ENCODE measurements around the gene PCDHGB6. TPM values are rescaled to one million over a fixed set of nuclear protein-coding genes. Genes with fewer than 3 reads are reported as not detected.
"Not testable (repeated sequence)": the region's sequence is repeated elsewhere in the genome, so short reads cannot be mapped to it uniquely, and the experiment has no call there.

Gene PCDHGB6
- total RNA-seq, 2 donors from 2014 or later, result 4.9 to 5.2 TPM

DNA sequence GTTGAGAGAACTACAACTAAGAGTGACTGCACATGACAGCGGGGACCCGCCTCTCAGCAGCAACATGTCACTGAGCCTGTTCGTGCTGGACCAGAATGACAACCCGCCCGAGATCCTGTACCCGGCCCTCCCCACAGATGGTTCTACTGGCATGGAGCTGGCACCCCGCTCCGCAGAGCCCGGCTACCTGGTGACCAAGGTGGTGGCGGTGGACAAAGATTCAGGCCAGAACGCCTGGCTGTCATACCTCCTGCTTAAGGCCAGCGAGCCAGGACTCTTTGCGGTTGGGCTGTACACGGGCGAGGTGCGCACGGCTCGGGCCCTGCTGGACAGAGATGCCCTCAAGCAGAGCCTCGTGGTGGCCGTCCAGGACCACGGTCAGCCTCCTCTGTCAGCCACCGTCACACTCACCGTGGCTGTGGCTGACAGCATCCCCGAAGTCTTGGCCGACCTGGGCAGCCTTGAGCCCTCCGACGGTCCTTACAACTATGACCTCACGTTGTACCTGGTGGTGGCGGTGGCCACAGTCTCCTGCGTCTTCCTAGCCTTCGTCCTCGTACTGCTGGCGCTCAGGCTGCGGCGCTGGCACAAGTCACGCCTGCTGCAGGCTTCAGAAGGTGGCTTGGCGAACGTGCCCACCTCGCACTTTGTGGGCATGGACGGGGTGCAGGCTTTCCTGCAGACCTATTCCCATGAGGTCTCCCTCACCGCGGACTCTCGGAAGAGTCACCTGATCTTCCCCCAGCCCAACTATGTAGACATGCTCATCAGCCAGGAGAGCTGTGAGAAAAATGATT is 23.2 kb upstream of the PCDHGB6 start:
- intact Hi-C loops (cut with DNase I), result no loop called here
- ATAC-seq (no peak), DNase-seq (no peak)

DNA sequence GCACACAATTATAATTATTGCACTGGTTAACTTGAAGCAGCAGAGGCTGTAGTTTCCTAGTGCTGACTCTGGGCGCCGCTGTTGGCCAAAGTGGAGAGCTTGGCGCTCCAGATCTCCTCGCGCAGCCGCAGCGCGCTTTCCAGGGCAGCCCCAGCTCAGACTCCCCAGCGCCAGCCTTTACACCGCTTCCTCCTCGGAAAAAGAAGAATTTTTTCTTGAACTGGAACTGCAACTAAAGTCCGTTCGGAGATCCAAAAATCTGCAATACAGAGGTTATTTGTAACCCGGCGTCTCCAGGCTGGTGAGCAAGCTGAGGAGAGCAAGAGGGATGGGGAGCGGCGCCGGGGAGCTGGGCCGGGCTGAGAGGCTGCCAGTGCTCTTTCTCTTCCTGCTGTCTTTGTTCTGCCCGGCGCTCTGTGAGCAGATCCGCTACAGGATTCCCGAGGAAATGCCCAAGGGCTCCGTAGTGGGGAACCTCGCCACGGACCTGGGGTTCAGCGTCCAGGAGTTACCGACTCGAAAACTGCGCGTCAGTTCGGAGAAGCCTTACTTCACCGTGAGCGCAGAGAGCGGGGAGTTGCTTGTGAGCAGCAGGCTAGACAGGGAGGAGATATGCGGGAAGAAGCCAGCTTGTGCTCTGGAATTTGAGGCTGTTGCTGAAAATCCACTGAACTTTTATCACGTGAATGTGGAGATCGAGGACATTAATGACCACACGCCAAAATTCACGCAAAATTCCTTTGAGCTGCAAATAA is 20.1 kb upstream of the PCDHGB6 start, which contains the start of gene PCDHGB4:
PCDHGB4 (plus strand) TSS at position 142 of the 755 bp plus-strand sequence; CDS start at position 329, 187 bp downstream.
- DNase-seq; intact Hi-C loops (cut with DNase I): not testable (repeated sequence)
- peak; percentile 76 to 85 for ATAC-seq

DNA sequence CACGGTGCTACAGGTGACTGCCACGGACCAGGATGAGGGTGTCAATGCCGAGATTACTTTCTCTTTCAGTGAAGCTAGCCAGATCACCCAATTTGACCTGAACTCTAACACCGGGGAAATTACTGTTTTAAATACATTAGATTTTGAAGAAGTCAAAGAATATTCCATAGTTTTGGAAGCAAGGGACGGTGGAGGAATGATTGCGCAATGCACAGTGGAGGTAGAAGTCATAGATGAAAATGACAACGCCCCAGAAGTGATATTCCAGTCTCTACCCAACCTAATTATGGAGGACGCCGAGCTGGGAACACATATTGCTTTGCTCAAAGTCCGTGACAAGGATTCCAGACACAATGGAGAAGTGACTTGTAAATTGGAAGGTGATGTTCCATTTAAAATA is 19.2 kb upstream of the PCDHGB6 start:
- DNase-seq, result no peak
- no peak for ATAC-seq
- intact Hi-C loops (cut with DNase I), result no loop called here

- no peak for DNase-seq
Observed at GRCh38 chr5:141389153-141390042, 18.4 kb upstream of the PCDHGB6 start.

DNA sequence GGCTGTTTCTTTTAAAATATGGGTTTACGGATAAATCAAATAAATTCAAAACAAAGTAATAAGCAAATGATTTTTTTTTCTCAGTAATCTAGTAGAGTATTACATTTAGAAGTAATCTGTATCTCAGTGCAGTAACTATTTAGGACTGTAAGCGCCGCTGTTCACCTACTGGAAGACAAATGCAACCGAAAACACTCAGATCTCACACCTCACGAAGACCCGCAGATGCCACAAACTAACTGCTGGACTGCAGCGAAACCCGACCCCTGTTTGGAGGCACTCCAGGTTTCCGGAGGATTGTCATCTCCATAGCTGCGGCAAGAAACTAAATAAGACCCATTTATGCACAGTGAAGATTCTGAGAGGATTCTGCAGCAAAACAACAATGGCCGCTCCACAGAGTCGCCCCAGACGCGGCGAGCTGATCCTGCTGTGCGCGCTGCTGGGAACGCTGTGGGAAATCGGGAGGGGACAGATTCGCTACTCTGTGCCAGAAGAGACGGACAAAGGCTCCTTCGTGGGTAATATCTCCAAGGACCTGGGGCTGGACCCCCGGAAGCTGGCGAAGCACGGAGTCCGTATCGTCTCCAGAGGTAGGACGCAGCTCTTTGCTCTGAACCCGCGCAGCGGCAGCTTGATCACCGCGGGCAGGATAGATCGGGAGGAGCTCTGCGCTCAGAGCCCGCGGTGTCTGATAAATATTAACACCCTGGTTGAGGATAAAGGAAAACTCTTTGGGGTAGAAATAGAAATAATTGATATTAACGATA is 15.2 kb upstream of the PCDHGB6 start, which contains the start of gene PCDHGA8:
PCDHGA8 (plus strand) TSS at position 205 of the 770 bp plus-strand sequence; CDS start at position 386, 181 bp downstream.
- no peak for ATAC-seq
- intact Hi-C loops (cut with DNase I), result no loop called here
- no peak for DNase-seq

More at GRCh38 chr5:141389153-141390042, 18.4 kb upstream of the PCDHGB6 start:
- intact Hi-C loops (cut with DNase I), result no loop called here
- ATAC-seq, result no peak

GRCh38 chr5:141393267-141393666 is 14.6 kb upstream of the PCDHGB6 start:
- ATAC-seq (no peak), DNase-seq (no peak)
- intact Hi-C loops (cut with DNase I), result no loop called here

DNA sequence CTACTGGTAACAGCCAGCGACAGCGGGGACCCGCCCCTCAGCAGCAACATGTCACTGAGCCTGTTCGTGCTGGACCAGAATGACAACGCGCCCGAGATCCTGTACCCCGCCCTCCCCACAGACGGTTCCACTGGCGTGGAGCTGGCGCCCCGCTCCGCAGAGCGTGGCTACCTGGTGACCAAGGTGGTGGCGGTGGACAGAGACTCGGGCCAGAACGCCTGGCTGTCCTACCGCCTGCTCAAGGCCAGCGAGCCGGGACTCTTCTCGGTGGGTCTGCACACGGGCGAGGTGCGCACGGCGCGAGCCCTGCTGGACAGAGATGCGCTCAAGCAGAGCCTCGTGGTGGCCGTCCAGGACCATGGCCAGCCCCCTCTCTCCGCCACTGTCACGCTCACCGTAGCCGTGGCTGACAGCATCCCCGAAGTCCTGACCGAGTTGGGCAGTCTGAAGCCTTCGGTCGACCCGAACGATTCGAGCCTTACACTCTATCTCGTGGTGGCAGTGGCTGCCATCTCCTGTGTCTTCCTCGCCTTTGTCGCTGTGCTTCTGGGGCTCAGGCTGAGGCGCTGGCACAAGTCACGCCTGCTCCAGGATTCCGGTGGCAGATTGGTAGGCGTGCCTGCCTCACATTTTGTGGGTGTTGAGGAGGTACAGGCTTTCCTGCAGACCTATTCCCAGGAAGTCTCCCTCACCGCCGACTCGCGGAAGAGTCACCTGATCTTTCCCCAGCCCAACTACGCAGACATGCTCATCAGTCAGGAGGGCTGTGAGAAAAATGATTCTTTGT is 13.2 kb upstream of the PCDHGB6 start:
- DNase-seq; ATAC-seq; intact Hi-C loops (cut with DNase I): not testable (repeated sequence)

GRCh38 chr5:141397756-141398551 is 9.9 kb upstream of the PCDHGB6 start, which contains the start of gene PCDHGB5:
Gene PCDHGB5, plus strand, starts transcription at chr5:141397947. Its CDS starts 181 bp downstream, at chr5:141398128.
- ATAC-seq, result peak; percentile 92 to 96
- DNase-seq, result not testable (repeated sequence)

GRCh38 chr5:141398608-141399007 is 9.2 kb upstream of the PCDHGB6 start:
- ATAC-seq (no peak), DNase-seq (no peak)
- intact Hi-C loops (cut with DNase I), result no loop called here

More at GRCh38 chr5:141397756-141398551, 9.9 kb upstream of the PCDHGB6 start, which contains the start of gene PCDHGB5:
- intact Hi-C loops (cut with DNase I), result not testable (repeated sequence)

DNA sequence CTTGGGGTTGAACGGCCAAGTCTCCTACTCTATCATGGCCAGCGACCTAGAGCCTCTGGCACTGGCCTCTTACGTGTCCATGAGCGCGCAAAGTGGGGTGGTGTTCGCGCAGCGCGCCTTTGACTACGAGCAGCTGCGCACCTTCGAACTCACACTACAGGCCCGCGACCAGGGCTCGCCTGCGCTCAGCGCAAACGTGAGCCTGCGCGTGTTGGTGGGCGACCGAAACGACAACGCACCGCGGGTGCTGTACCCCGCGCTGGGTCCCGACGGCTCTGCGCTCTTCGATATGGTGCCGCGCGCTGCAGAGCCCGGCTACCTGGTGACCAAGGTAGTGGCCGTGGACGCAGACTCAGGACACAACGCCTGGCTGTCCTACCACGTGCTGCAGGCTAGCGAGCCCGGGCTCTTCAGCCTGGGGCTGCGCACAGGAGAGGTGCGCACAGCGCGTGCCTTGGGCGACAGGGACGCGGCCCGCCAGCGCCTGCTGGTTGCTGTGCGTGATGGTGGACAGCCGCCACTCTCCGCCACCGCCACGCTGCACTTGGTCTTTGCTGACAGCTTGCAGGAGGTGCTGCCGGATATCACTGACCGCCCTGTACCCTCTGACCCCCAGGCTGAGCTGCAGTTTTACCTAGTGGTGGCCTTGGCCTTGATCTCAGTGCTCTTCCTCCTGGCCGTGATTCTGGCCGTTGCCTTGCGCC is 8.1 kb upstream of the PCDHGB6 start:
- ATAC-seq (no peak), DNase-seq (no peak)
- intact Hi-C loops (cut with DNase I), result loop anchor here in 1 of 2 donors (10.0 kb wide), 1 partner anchor 45 kb away; the partner anchor contains the start of genes PCDHGA4, PCDHGB1 and PCDHGB2

GRCh38 chr5:141402553-141403243 is 5.1 kb upstream of the PCDHGB6 start, which contains the start of gene PCDHGA9:
Gene PCDHGA9, plus strand, starts transcription at chr5:141402778. Its CDS starts 175 bp downstream, at chr5:141402953.
- ATAC-seq, result no peak
- no peak for DNase-seq

DNA sequence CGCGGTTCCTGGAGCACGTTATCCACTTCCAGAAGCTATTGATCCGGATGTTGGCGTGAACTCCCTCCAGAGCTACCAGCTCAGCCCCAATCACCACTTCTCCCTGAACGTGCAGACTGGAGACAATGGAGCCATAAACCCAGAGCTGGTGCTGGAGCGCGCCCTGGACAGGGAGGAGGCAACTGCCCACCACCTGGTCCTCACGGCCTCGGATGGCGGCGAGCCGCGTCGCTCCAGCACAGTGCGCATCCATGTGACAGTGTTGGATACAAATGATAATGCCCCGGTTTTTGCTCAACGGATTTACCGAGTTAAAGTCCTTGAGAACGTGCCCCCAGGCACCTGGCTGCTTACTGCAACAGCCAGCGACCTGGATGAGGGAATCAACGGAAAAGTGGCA is 4.4 kb upstream of the PCDHGB6 start:
- intact Hi-C loops (cut with DNase I), result loop anchor here in 1 of 2 donors (10.0 kb wide), 1 partner anchor 49 kb away; the partner anchor contains the start of genes PCDHGA4, PCDHGB1 and PCDHGB2

More at GRCh38 chr5:141402553-141403243, 5.1 kb upstream of the PCDHGB6 start, which contains the start of gene PCDHGA9:
- intact Hi-C loops (cut with DNase I), result loop anchor here in 1 of 2 donors (10.0 kb wide), 1 partner anchor 48 kb away; the partner anchor contains the start of genes PCDHGA4, PCDHGB1 and PCDHGB2

DNA sequence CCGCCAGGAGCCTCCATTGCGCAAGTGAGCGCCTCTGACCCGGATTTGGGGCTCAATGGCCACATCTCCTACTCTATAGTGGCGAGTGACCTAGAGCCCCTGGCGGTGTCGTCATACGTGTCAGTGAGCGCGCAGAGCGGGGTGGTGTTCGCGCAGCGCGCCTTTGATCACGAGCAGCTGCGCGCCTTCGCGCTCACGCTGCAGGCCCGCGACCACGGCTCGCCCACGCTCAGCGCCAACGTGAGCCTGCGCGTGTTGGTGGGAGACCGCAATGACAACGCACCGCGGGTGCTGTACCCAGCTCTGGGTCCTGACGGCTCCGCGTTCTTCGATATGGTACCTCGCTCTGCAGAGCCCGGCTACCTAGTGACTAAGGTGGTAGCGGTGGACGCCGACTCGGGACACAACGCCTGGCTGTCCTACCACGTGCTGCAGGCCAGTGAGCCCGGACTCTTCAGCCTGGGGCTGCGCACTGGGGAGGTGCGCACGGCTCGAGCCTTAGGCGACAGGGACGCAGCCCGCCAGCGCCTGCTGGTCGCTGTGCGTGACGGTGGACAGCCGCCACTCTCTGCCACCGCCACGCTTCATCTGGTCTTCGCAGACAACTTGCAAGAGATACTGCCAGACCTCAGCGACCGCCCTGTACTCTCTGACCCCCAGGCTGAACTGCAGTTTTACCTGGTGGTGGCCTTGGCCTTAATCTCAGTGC is 1.9 kb downstream of the PCDHGB6 start:
- intact Hi-C loops (cut with DNase I), result loop anchor here (10.0 kb wide), 2 partner anchors 55 to 145 kb away; partner anchors contain the start of genes PCDHGA4 (in 1 of the 2), PCDHGB1 (in 1 of the 2) and PCDHGB2 (in 1 of the 2)
- no peak for ATAC-seq
- no peak for DNase-seq

More for the DNA sequence above, 4.4 kb upstream of the PCDHGB6 start:
- no peak for ATAC-seq
- no peak for DNase-seq

DNA sequence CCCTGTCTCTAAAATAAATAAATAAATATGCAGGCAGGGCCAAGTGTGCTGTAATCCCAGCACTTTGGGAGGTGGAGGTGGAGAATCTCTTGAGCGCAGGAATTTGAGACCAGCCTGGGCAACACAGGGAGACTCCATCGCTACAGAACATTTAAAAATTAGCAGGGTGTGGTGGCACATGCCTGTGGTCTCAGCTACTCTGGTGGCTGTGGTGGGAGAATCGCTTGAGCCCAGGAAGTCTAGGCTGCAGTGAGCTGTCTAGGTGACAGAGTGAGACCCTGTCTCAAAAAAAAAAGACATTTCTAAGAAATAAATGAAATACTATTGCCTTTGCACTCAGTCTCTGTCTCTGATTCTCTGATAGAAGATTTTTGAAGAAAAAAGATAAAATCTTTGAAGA is 3.8 kb downstream of the PCDHGB6 start:
- DNase-seq (no peak), ATAC-seq (no peak)
- intact Hi-C loops (cut with DNase I), result loop anchor here in 1 of 2 donors (10.0 kb wide), 1 partner anchor 143 kb away; no protein-coding TSS in a partner anchor
